HCT116 (cell line): ENCODE results near the gene ACSL6. TPM values are rescaled to one million over a fixed set of nuclear protein-coding genes. Genes with fewer than 3 reads are reported as not detected.

Experiments
- ATAC-seq: fragments of 200-7000 bp; cut with Tn5 transposase; 2 replicates; pipeline ENCODE4 v1.9.1; 2020; ENCODE audit warnings: mild to moderate bottlenecking, moderate library complexity
- BruUV-seq: library from RNA; stranded (reverse); fragments of 400-500 nt; replicated peaks from 2 replicates; lab custom pipeline; 2021; lab: Mats Ljungman, UMichigan
- CTCF ChIA-PET: fragments of 300-600 bp; sonication (Branson Sonifier 250); formaldehyde crosslinking; loops from one replicate; lab custom pipeline; 2021; ENCODE audit warnings: antibody characterized with exemption; lab: Charles Lee
- POLR2A ChIA-PET: fragments of 300-600, 350-600 bp; sonication (Branson Sonifier 250); formaldehyde crosslinking; loops from one replicate; lab custom pipeline; 2021; ENCODE audit warnings: antibody characterized with exemption; lab: Charles Lee
- RAD21 ChIA-PET, 2 experiments: fragments of 300-600 bp; sonication (Branson Sonifier 250); formaldehyde crosslinking; loops; one replicate each; lab custom pipeline; 2023; ENCODE audit warnings: low total read pairs in 2 of 2; ENCODE audit not compliant: uncharacterized antibody in 2 of 2, unreplicated experiment in 2 of 2, low non-redundant PET in 1 of 2; lab: Charles Lee
- DNase-seq: peaks from one replicate; pipeline ENCODE4 v3.0.0-alpha.2; 2010; ENCODE audit warnings: low read depth, low spot score
- H2AFZ ChIP-seq: fragments of 200-600 bp; shearing (Covaris generic), sonication (generic); 2 replicates; pipeline ENCODE4 v1.6.1; 2017; ENCODE audit warnings: low read depth, mixed run types, mixed read lengths, antibody characterized with exemption, low read length; ENCODE audit not compliant: poor library complexity, severe bottlenecking
- H3K27ac ChIP-seq: 2 replicates; pipeline ENCODE4 v1.5.1; 2012; ENCODE audit warnings: low read depth, low read length
- H3K27me3 ChIP-seq: fragments of 200-600 bp; sonication (generic); 2 replicates; pipeline ENCODE4 v1.6.1; 2016; ENCODE audit warnings: mixed run types, low read length, mixed read lengths; ENCODE audit not compliant: insufficient read depth
- H3K36me3 ChIP-seq, 2 experiments: fragments of 200-500 bp in 1 of 2; fragments of 200-600 bp in 1 of 2; sonication (Bioruptor generic) in 1 of 2; sonication (generic) in 1 of 2; 2 replicates each; pipeline versions ENCODE4 v1.5.1 to v1.6.1; 2014 to 2016; ENCODE audit warnings: low read length in 2 of 2, inconsistent platforms in 1 of 2, mixed read lengths in 1 of 2, mixed run types in 1 of 2; ENCODE audit not compliant: insufficient read depth in 2 of 2, control insufficient read depth in 1 of 2
- H3K4me1 ChIP-seq, 2 experiments: fragments of 200-600 bp in 1 of 2; sonication (generic) in 1 of 2; 2 replicates each; pipeline versions ENCODE4 v1.5.1 to v1.6.1; 2012 to 2017; ENCODE audit warnings: low read length in 2 of 2, inconsistent platforms in 1 of 2, mild to moderate bottlenecking in 1 of 2, mixed read lengths in 1 of 2, mixed run types in 1 of 2, moderate library complexity in 1 of 2; ENCODE audit not compliant: insufficient read depth in 2 of 2, control insufficient read depth in 1 of 2
- H3K4me2 ChIP-seq: fragments of 200-600 bp; sonication (generic); 2 replicates; pipeline ENCODE4 v1.6.1; 2017; ENCODE audit warnings: mixed run types, low read length, mixed read lengths
- H3K4me3 ChIP-seq, 2 experiments: fragments of 200-600 bp in 1 of 2; sonication (generic) in 1 of 2; replicated peaks in 1 of 2; 2 replicates each; pipeline ENCODE4 v1.5.1; 2011 to 2016; ENCODE audit warnings: low read length in 2 of 2, control low read depth in 1 of 2, low read depth in 1 of 2, mild to moderate bottlenecking in 1 of 2, mixed read lengths in 1 of 2, mixed run types in 1 of 2
- H3K79me2 ChIP-seq: fragments of 200-600 bp; sonication (generic); 2 replicates; pipeline ENCODE4 v1.6.1; 2017; ENCODE audit warnings: mild to moderate bottlenecking, mixed run types, low read length, moderate library complexity, mixed read lengths; ENCODE audit not compliant: insufficient read depth
- H3K9ac ChIP-seq: fragments of 200-600 bp; sonication (generic); 2 replicates; pipeline ENCODE4 v1.6.1; 2016; ENCODE audit warnings: low read length, mixed read lengths
- H3K9me2 ChIP-seq: fragments of 200-600 bp; sonication (generic), shearing (Covaris generic); 2 replicates; pipeline ENCODE4 v1.6.1; 2017; ENCODE audit warnings: mixed run types, mild to moderate bottlenecking, moderate library complexity; ENCODE audit not compliant: insufficient read depth
- H3K9me3 ChIP-seq, 2 experiments: fragments of 200-500 bp in 1 of 2; fragments of 200-600 bp in 1 of 2; sonication (Bioruptor generic) in 1 of 2; sonication (generic) in 1 of 2; 2 replicates each; pipeline ENCODE4 v1.6.1; 2014 to 2017; ENCODE audit warnings: low read length in 2 of 2, mixed read lengths in 2 of 2, inconsistent platforms in 1 of 2, low read depth in 1 of 2, mild to moderate bottlenecking in 1 of 2, mixed run types in 1 of 2, moderate library complexity in 1 of 2; ENCODE audit not compliant: control insufficient read depth in 1 of 2, insufficient read depth in 1 of 2
- H4K20me1 ChIP-seq: fragments of 200-600 bp; sonication (generic), shearing (Covaris generic); 2 replicates; pipeline ENCODE4 v1.6.1; 2017; ENCODE audit warnings: mixed run types, mild to moderate bottlenecking, moderate library complexity; ENCODE audit not compliant: insufficient read depth
- CEBPB ChIP-seq: IDR thresholded peaks from 2 replicates; pipeline ENCODE4 v1.6.1; 2012; ENCODE audit warnings: low read depth
- EGR1 ChIP-seq: IDR thresholded peaks from 2 replicates; pipeline ENCODE4 v1.6.1; 2012; ENCODE audit warnings: low read depth
- ELF1 ChIP-seq: IDR thresholded peaks from 2 replicates; pipeline ENCODE4 v1.6.1; 2012; ENCODE audit warnings: low read depth, borderline replicate concordance
- EZH2 ChIP-seq: fragments of 200-600 bp; sonication (generic); IDR thresholded peaks from 2 replicates; pipeline ENCODE4 v1.6.1; 2017; ENCODE audit warnings: antibody characterized with exemption, mixed run types
- EZH2phosphoT487 ChIP-seq: fragments of 200-600 bp; IDR thresholded peaks from 2 replicates; pipeline ENCODE4 v1.6.1; 2018; ENCODE audit warnings: antibody characterized with exemption, borderline replicate concordance
- FOSL1 ChIP-seq: IDR thresholded peaks from 2 replicates; pipeline ENCODE4 v1.6.1; 2012; ENCODE audit warnings: low read depth
- POLR2AphosphoS5 ChIP-seq: IDR thresholded peaks from 2 replicates; pipeline ENCODE4 v1.6.1; 2011; ENCODE audit warnings: mild to moderate bottlenecking, low read depth, low read length, moderate library complexity
- SP1 ChIP-seq: IDR thresholded peaks from 2 replicates; pipeline ENCODE4 v1.6.1; 2012; ENCODE audit warnings: low read depth
- TCF7L2 ChIP-seq: IDR thresholded peaks from 2 replicates; pipeline ENCODE4 v1.7.0; 2011; ENCODE audit warnings: borderline replicate concordance, inconsistent platforms; ENCODE audit not compliant: insufficient read depth, insufficient read length; ENCODE audit errors: extremely low read depth
- YY1 ChIP-seq: IDR thresholded peaks from 2 replicates; pipeline ENCODE4 v1.6.1; 2011; ENCODE audit warnings: low read length, low read depth, moderate library complexity, mild to moderate bottlenecking; ENCODE audit not compliant: insufficient replicate concordance; ENCODE audit errors: extremely low read depth
- ZFX ChIP-seq: fragments of 450-650 bp; IDR thresholded peaks from 2 replicates; pipeline ENCODE4 v1.6.1; 2017
- ZNF274 ChIP-seq: fragments of 200-500 bp; sonication (Bioruptor generic); IDR thresholded peaks from 2 replicates; pipeline ENCODE4 v1.6.1; 2014; ENCODE audit warnings: mild to moderate bottlenecking, low read depth, low read length, inconsistent platforms
- intact Hi-C: fragments of 100-400 bp; cut with micrococcal nuclease; formaldehyde crosslinking; loops from 2 replicates; pipeline ENCODE4 v1.10.0; 2022
- total RNA-seq: library from RNA; stranded (reverse); gene quantifications from one replicate; pipeline ENCODE4 v1.2.1, GENCODE V29; 2021; ENCODE audit not compliant: unreplicated experiment
- TF ChIP-seq, protein P1 (sequence below): IDR thresholded peaks from 2 replicates; pipeline ENCODE4 v1.6.1; 2012
- TF ChIP-seq, protein P2 (sequence below): IDR thresholded peaks from 2 replicates; pipeline ENCODE4 v1.6.1; 2012
- TF ChIP-seq, protein P3 (sequence below): IDR thresholded peaks from 2 replicates; pipeline ENCODE4 v1.6.1; 2011; ENCODE audit warnings: mild to moderate bottlenecking, low read length, moderate library complexity; ENCODE audit not compliant: insufficient replicate concordance; ENCODE audit errors: extremely low read depth
- TF ChIP-seq, protein P4 (sequence below), 3 experiments: fragments of 200-600 bp in 1 of 3; sonication (generic) in 1 of 3; IDR thresholded peaks in 2 of 3; conservative IDR thresholded peaks in 1 of 3; 2 replicates each; pipeline ENCODE4 v1.5.1; 2012 to 2017; ENCODE audit warnings: low read depth in 2 of 3, low read length in 2 of 3, antibody characterized with exemption in 1 of 3, borderline replicate concordance in 1 of 3, control low read depth in 1 of 3, mild to moderate bottlenecking in 1 of 3, mixed read lengths in 1 of 3, mixed run types in 1 of 3, moderate library complexity in 1 of 3; ENCODE audit not compliant: insufficient read depth in 1 of 3

The ACSL6 gene
- total RNA-seq, 1 experiment from 2014 or later, result 2.3 TPM

GRCh38 chr5:131974622-131974955, 36.9 kb downstream of the ACSL6 start:
- H3K9ac ChIP-seq, result no peak overlapping the region
- H4K20me1 ChIP-seq, result no peaks in the 10 kb centered on the region
- no peaks in the 10 kb centered on the region for H3K36me3 ChIP-seq
- DNase-seq, result no peak
- no peak for TF ChIP-seq EZH2
- TF ChIP-seq ELF1, result no peak
- TF ChIP-seq EGR1, result no peak
- TF ChIP-seq POLR2AphosphoS5, result no peak
- TF ChIP-seq, protein P1, sequence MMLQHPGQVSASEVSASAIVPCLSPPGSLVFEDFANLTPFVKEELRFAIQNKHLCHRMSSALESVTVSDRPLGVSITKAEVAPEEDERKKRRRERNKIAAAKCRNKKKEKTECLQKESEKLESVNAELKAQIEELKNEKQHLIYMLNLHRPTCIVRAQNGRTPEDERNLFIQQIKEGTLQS, result no peak
- TF ChIP-seq SP1, result no peak
- TF ChIP-seq EZH2phosphoT487, result no peak
- no peak for TF ChIP-seq FOSL1
- TF ChIP-seq ZFX, result no peak
- TF ChIP-seq CEBPB, result no peak
- TF ChIP-seq, protein P2, sequence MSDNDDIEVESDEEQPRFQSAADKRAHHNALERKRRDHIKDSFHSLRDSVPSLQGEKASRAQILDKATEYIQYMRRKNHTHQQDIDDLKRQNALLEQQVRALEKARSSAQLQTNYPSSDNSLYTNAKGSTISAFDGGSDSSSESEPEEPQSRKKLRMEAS, result no peak
- TF ChIP-seq, all 23 proteins: peak for 0
- no peak overlapping the region for H3K4me2 ChIP-seq
- H3K4me1 ChIP-seq, result no peaks in the 10 kb centered on the region
- BruUV-seq, result no TSS peak
- no peak for ATAC-seq
- intact Hi-C loops, result no loop called here
- H3K27me3 ChIP-seq, result no peaks in the 10 kb centered on the region
- CTCF ChIA-PET, result no interaction called here
- H3K9me3 ChIP-seq, result no peaks in the 10 kb centered on the region
- H3K79me2 ChIP-seq, result no peaks in the 10 kb centered on the region
- H3K27ac ChIP-seq, result no peak overlapping the region
- POLR2A ChIA-PET, result no interaction called here
- no peak overlapping the region for H2AFZ ChIP-seq
- H3K9me2 ChIP-seq, result no peaks in the 10 kb centered on the region
- RAD21 ChIA-PET, result no interaction called here
- no peak overlapping the region for H3K4me3 ChIP-seq

GRCh38 chr5:131974016-131974415, 37.4 kb downstream of the ACSL6 start:
- Histone ChIP-seq H3K9me3 (no peaks in the 10 kb centered on the region), H4K20me1 (no peaks in the 10 kb centered on the region), H3K27me3 (no peaks in the 10 kb centered on the region), H3K27ac (no peak overlapping the region), H3K4me1 (no peaks in the 10 kb centered on the region), H3K4me3 (no peak overlapping the region), H3K9ac (no peak overlapping the region), H2AFZ (no peak overlapping the region), H3K79me2 (no peaks in the 10 kb centered on the region), H3K36me3 (no peaks in the 10 kb centered on the region), H3K9me2 (no peaks in the 10 kb centered on the region), H3K4me2 (no peak overlapping the region)
- ChIA-PET POLR2A (no interaction called here), CTCF (no interaction called here), RAD21 (no interaction called here)
- ATAC-seq (no peak), DNase-seq (no peak)
- no TSS peak for BruUV-seq
- TF ChIP-seq POLR2AphosphoS5 (no peak), EZH2 (no peak), ZNF274 (no peak), TCF7L2 (no peak), YY1 (no peak), EZH2phosphoT487 (no peak)
- TF ChIP-seq, protein P1, result no peak
- TF ChIP-seq, protein P3, sequence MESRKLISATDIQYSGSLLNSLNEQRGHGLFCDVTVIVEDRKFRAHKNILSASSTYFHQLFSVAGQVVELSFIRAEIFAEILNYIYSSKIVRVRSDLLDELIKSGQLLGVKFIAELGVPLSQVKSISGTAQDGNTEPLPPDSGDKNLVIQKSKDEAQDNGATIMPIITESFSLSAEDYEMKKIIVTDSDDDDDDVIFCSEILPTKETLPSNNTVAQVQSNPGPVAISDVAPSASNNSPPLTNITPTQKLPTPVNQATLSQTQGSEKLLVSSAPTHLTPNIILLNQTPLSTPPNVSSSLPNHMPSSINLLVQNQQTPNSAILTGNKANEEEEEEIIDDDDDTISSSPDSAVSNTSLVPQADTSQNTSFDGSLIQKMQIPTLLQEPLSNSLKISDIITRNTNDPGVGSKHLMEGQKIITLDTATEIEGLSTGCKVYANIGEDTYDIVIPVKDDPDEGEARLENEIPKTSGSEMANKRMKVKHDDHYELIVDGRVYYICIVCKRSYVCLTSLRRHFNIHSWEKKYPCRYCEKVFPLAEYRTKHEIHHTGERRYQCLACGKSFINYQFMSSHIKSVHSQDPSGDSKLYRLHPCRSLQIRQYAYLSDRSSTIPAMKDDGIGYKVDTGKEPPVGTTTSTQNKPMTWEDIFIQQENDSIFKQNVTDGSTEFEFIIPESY, result no peak
- TF ChIP-seq, protein P4, sequence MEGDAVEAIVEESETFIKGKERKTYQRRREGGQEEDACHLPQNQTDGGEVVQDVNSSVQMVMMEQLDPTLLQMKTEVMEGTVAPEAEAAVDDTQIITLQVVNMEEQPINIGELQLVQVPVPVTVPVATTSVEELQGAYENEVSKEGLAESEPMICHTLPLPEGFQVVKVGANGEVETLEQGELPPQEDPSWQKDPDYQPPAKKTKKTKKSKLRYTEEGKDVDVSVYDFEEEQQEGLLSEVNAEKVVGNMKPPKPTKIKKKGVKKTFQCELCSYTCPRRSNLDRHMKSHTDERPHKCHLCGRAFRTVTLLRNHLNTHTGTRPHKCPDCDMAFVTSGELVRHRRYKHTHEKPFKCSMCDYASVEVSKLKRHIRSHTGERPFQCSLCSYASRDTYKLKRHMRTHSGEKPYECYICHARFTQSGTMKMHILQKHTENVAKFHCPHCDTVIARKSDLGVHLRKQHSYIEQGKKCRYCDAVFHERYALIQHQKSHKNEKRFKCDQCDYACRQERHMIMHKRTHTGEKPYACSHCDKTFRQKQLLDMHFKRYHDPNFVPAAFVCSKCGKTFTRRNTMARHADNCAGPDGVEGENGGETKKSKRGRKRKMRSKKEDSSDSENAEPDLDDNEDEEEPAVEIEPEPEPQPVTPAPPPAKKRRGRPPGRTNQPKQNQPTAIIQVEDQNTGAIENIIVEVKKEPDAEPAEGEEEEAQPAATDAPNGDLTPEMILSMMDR (IDR thresholded peaks at IDR 0.05 in 2 of 3, conservative IDR thresholded peaks at IDR 0.05 in 1 of 3; ENCODE audit: borderline replicate concordance in 1 of 3, insufficient read depth in 1 of 3, low read depth in 2 of 3, low read length in 2 of 3), result no peak
- intact Hi-C loops, result no loop called here
